ENCODE measurements around the gene KHNYN.
"Not testable (repeated sequence)": the region's sequence is repeated elsewhere in the genome, so short reads cannot be mapped to it uniquely, and the experiment has no call there.

KHNYN gene

GRCh38 chr14:24439257-24439656 is 9.5 kb downstream of the KHNYN start:
- no peak for DNase-seq

DNA sequence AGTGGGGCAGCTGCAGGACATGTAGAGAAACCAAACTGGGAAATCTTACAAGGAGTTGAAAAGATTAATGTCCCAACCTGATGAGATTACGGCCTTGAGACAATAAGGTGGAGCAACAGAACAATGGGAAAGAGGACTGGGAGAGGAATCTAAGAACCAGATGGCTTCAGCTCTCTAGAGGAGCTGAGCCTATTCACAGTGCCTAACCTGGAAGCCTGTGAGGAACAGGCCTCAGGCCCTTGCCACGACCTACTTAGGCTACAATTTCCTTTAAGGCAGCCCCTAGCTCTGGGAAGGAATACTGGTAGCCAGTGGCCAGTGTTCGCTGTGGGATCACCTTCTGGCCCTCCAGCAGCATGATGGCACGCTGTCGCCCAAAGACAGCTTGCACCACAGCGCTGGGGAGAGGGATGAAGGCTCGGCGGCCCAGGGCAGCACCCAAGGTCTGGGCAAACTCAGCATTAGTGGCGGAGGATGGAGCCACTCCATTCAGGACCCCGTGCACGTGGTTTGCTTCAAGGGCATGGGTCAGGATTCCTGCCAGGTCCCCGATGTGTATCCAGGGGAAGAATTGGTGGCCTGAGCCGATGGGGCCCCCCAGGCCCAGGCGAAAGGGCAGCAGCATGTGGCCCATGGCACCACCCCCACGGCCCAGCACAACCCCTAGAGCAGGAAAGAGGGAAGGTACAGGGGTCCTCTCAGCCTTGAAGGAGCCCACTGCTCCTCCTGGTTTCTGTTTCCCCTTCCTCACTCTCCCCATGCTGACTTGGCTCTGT is 10.3 kb downstream of the KHNYN start:
- DNase-seq = no peak

GRCh38 chr14:24440606-24441399 is 11.0 kb downstream of the KHNYN start:
- no peak for DNase-seq

- DNase-seq = no peak
Measured at GRCh38 chr14:24441485-24441884, 11.7 kb downstream of the KHNYN start.

DNA sequence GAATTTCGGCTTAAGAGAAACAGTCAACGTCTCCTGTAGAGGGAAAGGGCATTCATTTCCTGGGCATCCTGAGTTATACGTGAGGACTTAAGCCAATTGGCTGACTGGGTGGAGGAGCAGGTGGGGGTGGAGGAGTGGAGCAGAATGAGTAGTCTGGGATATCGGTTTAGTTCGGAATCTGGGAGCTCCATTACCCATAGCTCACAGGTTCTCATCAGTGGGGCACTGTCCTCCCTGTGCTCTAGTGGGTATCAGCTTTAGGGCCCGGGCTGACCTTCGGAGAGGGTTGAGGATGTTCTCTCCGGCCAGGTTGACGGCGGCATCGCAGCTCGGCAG is 12.1 kb downstream of the KHNYN start:
- DNase-seq = no peak

DNA sequence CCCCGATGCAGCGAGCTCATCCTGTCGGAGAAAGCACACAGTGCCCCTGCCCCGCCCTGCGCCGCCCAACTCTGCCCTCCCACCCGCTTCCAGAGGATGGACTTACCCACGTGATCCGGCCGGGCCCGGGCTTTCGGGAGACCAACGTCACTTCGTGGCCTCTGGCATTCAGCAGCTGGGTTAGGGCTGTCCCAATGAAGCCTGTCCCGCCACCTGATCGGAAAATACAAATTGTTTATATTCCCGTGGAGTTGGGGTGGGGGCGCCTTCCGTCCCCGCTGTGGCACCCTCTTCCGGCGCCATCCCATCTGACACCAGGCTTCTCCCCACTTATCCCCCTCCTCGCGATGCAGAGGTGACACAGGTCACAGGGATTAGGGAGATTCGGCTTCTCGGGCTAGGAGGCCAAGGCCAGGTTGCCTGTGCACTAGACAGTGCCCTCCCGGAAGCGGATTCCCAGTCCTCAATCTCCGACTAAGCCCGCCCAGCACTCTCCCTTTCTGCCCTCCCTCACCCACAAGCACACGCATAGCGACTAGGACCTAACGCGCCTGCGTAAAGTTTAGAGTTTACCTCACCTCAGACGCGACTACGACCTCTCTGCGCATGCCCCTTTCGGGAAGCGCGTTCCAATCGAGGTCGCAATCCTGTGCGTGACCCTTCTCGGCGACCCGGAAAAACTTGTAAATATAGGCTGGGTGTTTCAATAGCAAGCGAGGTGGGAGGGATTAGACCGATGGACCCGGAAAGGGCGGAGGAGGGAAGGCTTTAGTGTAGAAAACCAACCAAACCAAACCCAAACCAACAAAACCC is 12.7 kb downstream of the KHNYN start, which contains the start of gene SDR39U1:
TSS of gene SDR39U1 (minus strand) at position 537 of the 813 bp plus-strand sequence. CDS start at position 530, 7 bp downstream.
- peak; percentile 99 for DNase-seq

DNA sequence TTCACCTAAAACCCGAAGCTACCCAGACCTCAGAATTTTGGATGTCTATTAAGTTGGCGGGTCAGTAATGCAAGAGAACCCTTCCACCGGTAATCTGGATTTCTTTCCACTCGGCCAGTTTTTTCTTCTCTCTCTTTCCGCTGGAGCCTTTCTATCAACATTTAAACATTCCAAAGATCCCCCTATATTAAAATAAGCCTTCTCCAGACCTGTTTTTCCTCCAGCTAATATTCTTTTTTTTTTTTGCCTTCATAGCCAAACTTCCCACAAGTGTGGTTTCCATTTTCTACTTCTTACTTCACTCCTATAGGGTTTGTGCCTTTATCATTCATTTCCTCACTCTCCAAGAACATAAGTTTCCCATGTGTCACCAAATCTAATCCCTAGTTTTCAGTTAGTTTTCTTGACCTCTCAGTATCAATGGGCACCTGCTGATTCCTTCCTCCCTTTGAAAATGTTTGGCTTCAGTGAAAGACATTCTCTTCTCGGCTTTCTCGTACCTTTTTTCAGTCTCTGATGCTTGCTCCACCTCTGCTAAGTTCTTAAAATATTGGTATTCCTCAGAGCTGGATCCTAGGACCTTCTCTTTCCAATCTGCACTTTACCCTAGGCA is 13.4 kb downstream of the KHNYN start:
- DNase-seq = no peak

- DNase-seq = not testable (repeated sequence)
Measured at GRCh38 chr14:24450828-24451227, 21.1 kb downstream of the KHNYN start.

DNA sequence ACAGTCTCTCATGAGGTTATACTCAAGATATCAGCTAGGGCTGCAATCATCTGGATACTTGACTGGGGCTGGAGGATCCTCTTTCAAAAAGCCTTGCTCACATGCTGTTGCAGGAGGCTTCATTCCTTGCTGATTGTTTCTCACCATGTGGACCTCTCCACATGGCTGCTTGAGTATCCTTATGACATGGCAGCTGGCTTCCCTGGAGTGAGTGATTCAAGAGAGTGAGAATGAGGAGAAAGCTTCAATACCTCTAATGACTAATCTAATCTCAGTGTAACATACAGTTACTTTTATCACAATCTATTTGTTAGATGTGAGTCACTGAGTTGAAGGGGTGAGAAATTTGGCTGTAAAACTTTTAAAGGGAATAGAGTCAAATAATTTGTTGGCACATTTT is 27.2 kb downstream of the KHNYN start:
- no peak for DNase-seq

DNA sequence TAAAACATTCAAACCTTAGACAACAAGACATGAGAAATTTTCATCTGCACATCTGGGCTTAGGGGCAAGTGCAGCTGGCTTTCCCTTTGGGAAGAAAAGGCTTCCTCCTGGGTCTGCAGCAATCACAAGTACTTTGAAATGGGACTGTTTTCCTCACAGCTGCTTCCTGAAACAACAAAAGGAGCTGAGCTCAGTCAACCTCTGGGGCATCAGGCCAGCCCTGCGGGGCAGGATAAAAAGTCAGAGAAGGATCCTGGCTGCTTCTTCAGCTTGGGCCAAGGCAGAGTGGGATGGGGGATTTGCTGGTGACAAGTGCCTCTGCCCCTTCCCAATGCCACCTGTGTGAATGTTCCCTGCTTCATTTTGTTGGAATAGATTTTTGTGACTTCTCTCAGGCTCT is 29.0 kb downstream of the KHNYN start:
- DNase-seq = no peak

- DNase-seq = no peak
Measured at GRCh38 chr14:24459331-24459730, 29.6 kb downstream of the KHNYN start.

DNA sequence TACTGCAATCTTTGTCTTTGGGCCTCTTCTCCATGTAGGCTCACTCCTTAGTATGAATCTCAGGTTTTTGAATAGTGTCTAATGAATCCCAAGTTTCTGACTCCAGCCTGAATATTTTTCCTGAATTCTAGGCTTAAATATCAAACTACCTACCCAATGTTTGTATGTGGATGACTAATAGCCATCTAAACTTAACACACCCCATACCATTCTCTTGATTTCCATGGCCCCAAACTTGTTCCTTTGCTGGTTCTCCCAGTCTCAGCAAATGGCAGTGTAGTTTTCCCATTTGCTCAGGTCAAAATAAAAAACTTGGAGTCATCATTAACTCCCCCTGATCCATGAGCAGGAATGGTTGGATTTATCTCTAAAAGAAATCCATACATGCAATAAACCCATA is 31.6 kb downstream of the KHNYN start:
- DNase-seq = no peak

- no peak for DNase-seq
Measured at GRCh38 chr14:24463017-24463883, 33.5 kb downstream of the KHNYN start.

GRCh38 chr14:24463884-24464785 is 34.4 kb downstream of the KHNYN start:
- DNase-seq = no peak

DNA sequence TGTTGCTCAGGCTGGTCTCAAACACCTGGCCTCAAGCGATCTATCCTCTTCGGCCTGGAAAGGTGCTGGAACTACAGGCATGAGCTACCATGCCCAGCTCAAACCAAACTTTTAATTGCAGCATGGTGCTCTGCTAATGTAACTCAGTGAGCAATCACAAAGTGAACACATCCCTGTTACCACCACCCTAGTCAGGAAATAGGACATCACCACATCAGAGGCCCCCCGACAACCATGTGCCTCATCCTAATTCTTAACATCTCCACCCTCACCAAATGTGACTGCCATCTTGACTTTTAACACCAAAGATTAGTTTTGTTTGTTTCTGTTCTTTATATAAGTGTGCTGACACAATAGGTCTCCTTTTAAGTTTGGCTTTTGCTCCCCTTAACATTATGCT is 35.6 kb downstream of the KHNYN start:
- no peak for DNase-seq

DNA sequence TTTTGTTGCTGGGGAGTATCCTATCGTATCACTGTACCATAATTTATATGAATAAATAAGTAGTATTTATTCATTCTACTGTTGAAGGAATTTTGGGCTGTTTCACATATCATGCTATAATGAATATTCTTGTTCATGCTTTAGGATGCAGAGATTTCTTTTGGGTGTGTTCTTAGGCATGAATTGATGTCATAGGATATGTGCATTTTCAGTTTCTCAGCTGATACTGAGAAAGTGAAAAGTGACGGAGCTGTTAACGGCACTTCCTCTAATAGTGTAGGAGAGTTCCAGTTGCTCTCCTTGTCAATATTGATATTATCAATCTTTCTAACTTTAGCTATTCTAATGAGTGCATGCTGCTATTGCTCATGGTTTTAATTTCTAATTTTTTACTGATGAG is 36.1 kb downstream of the KHNYN start:
- DNase-seq = no peak

- DNase-seq = not testable (repeated sequence)
Measured at GRCh38 chr14:24470450-24470849, 40.7 kb downstream of the KHNYN start.

DNA sequence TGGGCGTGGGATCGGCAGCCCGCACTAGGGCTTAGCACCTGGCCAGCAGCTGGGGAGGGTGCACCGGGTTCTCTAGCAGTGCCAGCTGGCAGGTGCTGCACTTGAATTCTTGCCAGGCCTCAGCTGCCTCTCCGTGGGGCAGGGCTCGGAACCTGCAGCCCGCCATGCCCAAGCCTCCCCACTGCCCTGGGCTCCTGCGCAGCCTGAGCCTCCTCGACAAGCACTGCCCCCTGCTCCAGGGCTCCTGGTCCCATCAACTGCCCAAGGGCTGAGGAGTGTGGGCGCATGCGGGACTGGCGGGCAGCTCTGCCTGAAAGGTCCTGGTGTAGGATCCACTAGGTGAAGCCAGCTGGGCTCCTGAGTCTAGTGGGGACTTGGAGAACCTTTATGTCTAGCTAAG is 43.5 kb downstream of the KHNYN start:
- DNase-seq = no peak

- no peak for DNase-seq
Measured at GRCh38 chr14:24475261-24475660, 45.5 kb downstream of the KHNYN start.

DNA sequence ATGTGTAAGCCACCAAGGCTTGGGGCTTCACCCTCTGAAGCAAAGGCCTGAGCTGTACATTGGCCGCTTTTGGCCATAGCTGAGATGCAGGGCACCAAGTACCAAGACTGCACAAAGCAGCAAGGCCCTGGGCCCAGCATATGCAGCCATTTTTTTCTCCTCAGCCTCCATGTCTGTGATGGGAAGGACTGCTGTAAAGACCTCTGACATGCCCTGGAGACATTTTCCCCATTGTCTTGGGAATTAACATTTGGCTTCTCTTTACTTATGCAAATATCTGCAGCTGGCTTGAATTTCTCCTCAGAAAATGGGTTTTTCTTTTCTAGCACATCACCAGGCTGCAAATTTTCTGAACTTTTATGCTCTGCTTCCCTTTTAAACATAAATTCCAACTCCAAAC is 50.2 kb downstream of the KHNYN start:
- DNase-seq = not testable (repeated sequence)
